NCI-H1930 (cell line): Measurements from ENCODE around the gene TAAR9.

Source experiments
- DNase-seq, 2 experiments: peaks; one replicate each; lab custom pipeline; 2025; lab: John Stamatoyannopoulos, UW

The TAAR9 gene

GRCh38 chr6:132537977-132538376 lies at the start of gene TAAR9:
TSS of gene TAAR9 (plus strand) at chr6:132538277. CDS start at chr6:132538290, 13 bp downstream.
- DNase-seq: no peak

GRCh38 chr6:132489376-132489775 lies 48.7 kb upstream of the TAAR9 start:
- DNase-seq: no peak

- no peak for DNase-seq
Measured at GRCh38 chr6:132490024-132490423, 48.1 kb upstream of the TAAR9 start.

GRCh38 chr6:132490478-132491204 lies 47.4 kb upstream of the TAAR9 start:
- no peak for DNase-seq

- DNase-seq: no peak
Measured at GRCh38 chr6:132491303-132491702, 46.8 kb upstream of the TAAR9 start.

- DNase-seq: no peak
Measured at GRCh38 chr6:132491881-132492280, 46.2 kb upstream of the TAAR9 start.

GRCh38 chr6:132494954-132495353 lies 43.1 kb upstream of the TAAR9 start:
- DNase-seq: no peak

- DNase-seq: no peak
Measured at GRCh38 chr6:132495604-132496079, 42.4 kb upstream of the TAAR9 start.

GRCh38 chr6:132496519-132497180 lies 41.4 kb upstream of the TAAR9 start:
- no peak for DNase-seq

- DNase-seq: no peak
Measured at GRCh38 chr6:132498638-132499037, 39.4 kb upstream of the TAAR9 start.

- no peak for DNase-seq
Measured at GRCh38 chr6:132499757-132500156, 38.3 kb upstream of the TAAR9 start.

GRCh38 chr6:132504757-132505156 lies 33.3 kb upstream of the TAAR9 start:
- DNase-seq: no peak

- no peak for DNase-seq
Measured at GRCh38 chr6:132505158-132505557, 32.9 kb upstream of the TAAR9 start.

GRCh38 chr6:132506461-132506860 lies 31.6 kb upstream of the TAAR9 start:
- DNase-seq: no peak

- no peak for DNase-seq
Measured at GRCh38 chr6:132506869-132507808, 30.9 kb upstream of the TAAR9 start.

- no peak for DNase-seq
Measured at GRCh38 chr6:132511210-132511830, 26.8 kb upstream of the TAAR9 start.

- DNase-seq: no peak
Measured at GRCh38 chr6:132511831-132512220, 26.3 kb upstream of the TAAR9 start.

- no peak for DNase-seq
Measured at GRCh38 chr6:132512342-132512637, 25.8 kb upstream of the TAAR9 start.

- peak; percentile 70 to 77 for DNase-seq
Measured at GRCh38 chr6:132512638-132513632, 25.1 kb upstream of the TAAR9 start, which contains the start of gene STX7. TSS of gene STX7 (minus strand) at chr6:132513116. CDS start at chr6:132503530, 9,586 bp downstream.

GRCh38 chr6:132513831-132514545 lies 24.1 kb upstream of the TAAR9 start:
- DNase-seq: no peak
